MCF 10A (cell line): ENCODE data around the gene ADGRL2. TPM values are rescaled to one million over a fixed set of nuclear protein-coding genes. Genes with fewer than 3 reads are reported as not detected.

Experiments used
- BruUV-seq: library from RNA; stranded (reverse); fragments of 400-500 nt; replicated peaks from 2 replicates; lab custom pipeline; 2021; lab: Mats Ljungman, UMichigan
- CTCF ChIA-PET: fragments of 300-600 bp; sonication (Branson Sonifier 250); formaldehyde crosslinking; extraction: SDS; loops from one replicate; lab custom pipeline; 2021; ENCODE audit warnings: antibody characterized with exemption, inconsistent platforms; lab: Yijun Ruan, JAX
- POLR2A ChIA-PET: fragments of 300-600, 350-650 bp; sonication (Branson Sonifier 250); formaldehyde crosslinking; extraction: SDS; loops from one replicate; lab custom pipeline; 2020; ENCODE audit warnings: antibody characterized with exemption, inconsistent platforms; lab: Yijun Ruan, JAX
- DNase-seq: peaks from one replicate; pipeline ENCODE4 v3.0.0-alpha.2; 2018; ENCODE audit not compliant: unreplicated experiment
- H3K27ac Mint-ChIP-seq: one replicate; pipeline ENCODE4 v1.8.0; 2022; ENCODE audit warnings: mild to moderate bottlenecking, low read depth, mixed read lengths; ENCODE audit not compliant: unreplicated experiment
- H3K27me3 Mint-ChIP-seq: one replicate; pipeline ENCODE4 v1.8.0; 2022; ENCODE audit warnings: mixed read lengths; ENCODE audit not compliant: insufficient read depth, unreplicated experiment
- H3K36me3 Mint-ChIP-seq: one replicate; pipeline ENCODE4 v1.8.0; 2022; ENCODE audit warnings: mild to moderate bottlenecking, moderate library complexity, mixed read lengths; ENCODE audit not compliant: insufficient read depth, unreplicated experiment
- H3K4me1 Mint-ChIP-seq: one replicate; pipeline ENCODE4 v1.8.0; 2022; ENCODE audit warnings: mixed read lengths; ENCODE audit not compliant: insufficient read depth, unreplicated experiment
- H3K4me3 Mint-ChIP-seq: one replicate; pipeline ENCODE4 v1.8.0; 2022; ENCODE audit warnings: mild to moderate bottlenecking, moderate library complexity, mixed read lengths; ENCODE audit not compliant: unreplicated experiment
- H3K9me3 Mint-ChIP-seq: one replicate; pipeline ENCODE4 v1.8.0; 2022; ENCODE audit warnings: mixed read lengths; ENCODE audit not compliant: unreplicated experiment
- intact Hi-C: fragments of 100-400 bp; cut with micrococcal nuclease; formaldehyde crosslinking; loops from 2 replicates; pipeline ENCODE4 v1.14.1; 2022
- total RNA-seq: library from RNA; stranded (reverse); gene quantifications from 2 replicates; pipeline ENCODE4 v1.2.3, GENCODE V29; 2022
- TF ChIP-seq, protein P1 (sequence below): fragments of 200-600 bp; IDR thresholded peaks from one replicate; pipeline ENCODE4 v1.8.0; 2022; ENCODE audit warnings: antibody characterized with exemption, mild to moderate bottlenecking; ENCODE audit not compliant: unreplicated experiment

Gene ADGRL2
- total RNA-seq, 1 experiment from 2014 or later: 3.0 TPM

DNA sequence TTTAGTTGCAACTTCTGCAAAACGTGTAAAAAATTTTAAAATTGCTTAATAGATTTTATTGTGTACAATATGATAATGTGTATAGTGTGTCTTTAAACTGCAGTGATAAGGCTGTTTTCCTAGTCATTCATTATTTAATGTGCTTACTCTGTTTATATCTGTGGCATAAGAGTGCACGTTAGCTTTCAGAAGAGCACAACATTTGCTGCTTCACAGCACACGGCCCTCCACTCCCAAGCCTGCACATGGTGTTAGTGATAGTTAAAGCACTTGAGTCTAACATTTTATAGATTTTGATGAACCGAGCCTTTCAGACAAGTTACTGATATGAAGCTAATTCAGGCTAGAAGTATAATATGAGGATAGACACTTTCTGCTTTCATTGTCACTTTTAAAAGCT lies 120.6 kb downstream of the ADGRL2 start:
- Mint-ChIP-seq H3K27ac (no peak overlapping the region), H3K36me3 (no peaks in the 10 kb centered on the region), H3K27me3 (no peaks in the 10 kb centered on the region), H3K9me3 (no peaks in the 10 kb centered on the region), H3K4me1 (no peaks in the 10 kb centered on the region), H3K4me3 (no peak overlapping the region)
- CTCF ChIA-PET: interaction anchor here (0.6 kb wide), 1 partner anchor 1767 kb away, joined by 3 read pairs; no protein-coding TSS in a partner anchor
- POLR2A ChIA-PET: no interaction called here
- no peak for DNase-seq
- TF ChIP-seq, protein P1, sequence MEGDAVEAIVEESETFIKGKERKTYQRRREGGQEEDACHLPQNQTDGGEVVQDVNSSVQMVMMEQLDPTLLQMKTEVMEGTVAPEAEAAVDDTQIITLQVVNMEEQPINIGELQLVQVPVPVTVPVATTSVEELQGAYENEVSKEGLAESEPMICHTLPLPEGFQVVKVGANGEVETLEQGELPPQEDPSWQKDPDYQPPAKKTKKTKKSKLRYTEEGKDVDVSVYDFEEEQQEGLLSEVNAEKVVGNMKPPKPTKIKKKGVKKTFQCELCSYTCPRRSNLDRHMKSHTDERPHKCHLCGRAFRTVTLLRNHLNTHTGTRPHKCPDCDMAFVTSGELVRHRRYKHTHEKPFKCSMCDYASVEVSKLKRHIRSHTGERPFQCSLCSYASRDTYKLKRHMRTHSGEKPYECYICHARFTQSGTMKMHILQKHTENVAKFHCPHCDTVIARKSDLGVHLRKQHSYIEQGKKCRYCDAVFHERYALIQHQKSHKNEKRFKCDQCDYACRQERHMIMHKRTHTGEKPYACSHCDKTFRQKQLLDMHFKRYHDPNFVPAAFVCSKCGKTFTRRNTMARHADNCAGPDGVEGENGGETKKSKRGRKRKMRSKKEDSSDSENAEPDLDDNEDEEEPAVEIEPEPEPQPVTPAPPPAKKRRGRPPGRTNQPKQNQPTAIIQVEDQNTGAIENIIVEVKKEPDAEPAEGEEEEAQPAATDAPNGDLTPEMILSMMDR: no peak
- BruUV-seq: no TSS peak
- intact Hi-C loops: no loop called here

DNA sequence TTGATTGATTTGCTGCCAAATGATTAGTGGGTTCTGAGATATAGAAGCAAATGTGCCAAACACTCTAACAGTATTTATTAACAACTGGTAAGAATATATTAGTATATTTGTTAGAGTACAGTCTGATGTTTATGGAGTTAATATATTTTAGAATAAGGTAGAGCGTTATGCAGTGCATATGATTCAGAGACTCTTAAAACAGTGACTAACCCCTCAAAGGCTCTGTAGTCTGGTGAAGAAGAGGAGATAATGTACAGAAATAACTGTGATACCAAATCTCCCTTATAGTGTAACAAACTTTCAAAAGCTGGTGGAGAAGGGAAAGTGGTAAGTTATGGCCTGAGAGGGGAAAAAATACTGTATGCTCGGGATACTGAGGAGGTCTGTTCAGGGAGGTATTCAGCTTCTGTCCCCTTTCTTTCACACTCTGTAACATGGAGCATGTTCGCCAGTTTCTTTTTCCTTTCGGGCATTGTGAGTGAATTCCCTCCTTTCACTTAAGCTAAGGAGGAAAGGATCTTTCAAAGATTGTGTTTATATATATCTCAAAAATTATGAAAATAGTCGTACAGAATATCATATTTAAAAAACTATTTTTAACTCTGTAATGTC lies 121.2 kb downstream of the ADGRL2 start:
- intact Hi-C loops: no loop called here
- no peaks in the 10 kb centered on the region for H3K4me1 Mint-ChIP-seq
- no peak overlapping the region for H3K27ac Mint-ChIP-seq
- CTCF ChIA-PET: interaction anchor here (0.5 to 0.6 kb wide), 2 partner anchors 888 to 1768 kb away, joined by 3 read pairs; no protein-coding TSS in a partner anchor
- no TSS peak for BruUV-seq
- TF ChIP-seq, protein P1: no peak
- H3K36me3 Mint-ChIP-seq: no peaks in the 10 kb centered on the region
- no peak overlapping the region for H3K4me3 Mint-ChIP-seq
- POLR2A ChIA-PET: no interaction called here
- no peak for DNase-seq
- H3K9me3 Mint-ChIP-seq: no peaks in the 10 kb centered on the region
- H3K27me3 Mint-ChIP-seq: no peaks in the 10 kb centered on the region

DNA sequence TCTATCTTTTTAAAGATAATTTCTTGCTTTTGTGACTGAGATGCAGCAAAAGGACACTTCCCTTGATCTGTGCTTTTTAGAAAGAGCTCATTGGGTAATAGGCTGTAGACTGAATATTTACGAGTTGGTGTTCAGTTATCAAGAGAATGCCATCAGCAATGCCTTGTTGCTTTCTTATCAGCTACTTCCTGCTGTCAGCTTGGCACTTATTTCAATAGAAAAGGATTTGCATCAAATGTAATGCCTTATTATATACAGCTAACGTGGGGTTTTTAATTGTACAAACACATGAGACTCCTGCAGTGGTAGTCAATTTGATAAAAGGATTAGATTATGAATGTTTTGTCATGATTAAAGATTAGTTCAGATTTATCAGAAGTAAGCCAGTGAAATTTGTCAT lies 122.2 kb downstream of the ADGRL2 start:
- intact Hi-C loops: no loop called here
- Mint-ChIP-seq H3K4me1 (no peaks in the 10 kb centered on the region), H3K4me3 (no peak overlapping the region), H3K9me3 (no peaks in the 10 kb centered on the region), H3K27ac (no peak overlapping the region), H3K27me3 (no peaks in the 10 kb centered on the region), H3K36me3 (no peaks in the 10 kb centered on the region)
- ChIA-PET CTCF (no interaction called here), POLR2A (no interaction called here)
- no TSS peak for BruUV-seq
- TF ChIP-seq, protein P1: no peak
- no peak for DNase-seq

DNA sequence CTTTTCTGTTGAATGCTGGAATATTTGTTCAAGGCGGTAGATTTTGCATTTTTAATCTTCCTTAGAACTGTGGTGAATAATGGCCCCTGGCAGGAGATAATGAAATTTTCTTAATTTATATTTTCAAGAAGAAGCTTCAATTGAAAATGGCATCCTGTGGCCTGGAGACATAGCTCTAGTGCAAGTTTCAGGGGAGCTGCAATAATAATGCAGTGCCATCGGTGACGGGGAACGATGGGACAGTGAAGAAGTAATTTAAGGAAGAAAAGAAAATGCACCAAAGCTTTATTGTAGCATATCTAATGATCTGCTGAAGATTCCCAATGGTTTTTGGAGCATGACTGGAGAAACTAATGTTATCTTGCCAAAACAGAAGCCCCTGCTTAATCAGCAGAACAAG lies 128.4 kb downstream of the ADGRL2 start:
- no peak for DNase-seq
- Mint-ChIP-seq H3K27me3 (no peaks in the 10 kb centered on the region), H3K4me1 (no peaks in the 10 kb centered on the region), H3K4me3 (no peak overlapping the region), H3K9me3 (no peaks in the 10 kb centered on the region), H3K27ac (no peak overlapping the region), H3K36me3 (no peaks in the 10 kb centered on the region)
- intact Hi-C loops: no loop called here
- TF ChIP-seq, protein P1: no peak
- ChIA-PET POLR2A (no interaction called here), CTCF (no interaction called here)
- BruUV-seq: no TSS peak
